ENCODE measurements around the gene TRIML2.

- TF ChIP-seq TAF1 (IDR thresholded peaks at IDR 0.05; ENCODE audit: borderline replicate concordance, insufficient read depth, low read length) = no peak
- TF ChIP-seq, protein P1, sequence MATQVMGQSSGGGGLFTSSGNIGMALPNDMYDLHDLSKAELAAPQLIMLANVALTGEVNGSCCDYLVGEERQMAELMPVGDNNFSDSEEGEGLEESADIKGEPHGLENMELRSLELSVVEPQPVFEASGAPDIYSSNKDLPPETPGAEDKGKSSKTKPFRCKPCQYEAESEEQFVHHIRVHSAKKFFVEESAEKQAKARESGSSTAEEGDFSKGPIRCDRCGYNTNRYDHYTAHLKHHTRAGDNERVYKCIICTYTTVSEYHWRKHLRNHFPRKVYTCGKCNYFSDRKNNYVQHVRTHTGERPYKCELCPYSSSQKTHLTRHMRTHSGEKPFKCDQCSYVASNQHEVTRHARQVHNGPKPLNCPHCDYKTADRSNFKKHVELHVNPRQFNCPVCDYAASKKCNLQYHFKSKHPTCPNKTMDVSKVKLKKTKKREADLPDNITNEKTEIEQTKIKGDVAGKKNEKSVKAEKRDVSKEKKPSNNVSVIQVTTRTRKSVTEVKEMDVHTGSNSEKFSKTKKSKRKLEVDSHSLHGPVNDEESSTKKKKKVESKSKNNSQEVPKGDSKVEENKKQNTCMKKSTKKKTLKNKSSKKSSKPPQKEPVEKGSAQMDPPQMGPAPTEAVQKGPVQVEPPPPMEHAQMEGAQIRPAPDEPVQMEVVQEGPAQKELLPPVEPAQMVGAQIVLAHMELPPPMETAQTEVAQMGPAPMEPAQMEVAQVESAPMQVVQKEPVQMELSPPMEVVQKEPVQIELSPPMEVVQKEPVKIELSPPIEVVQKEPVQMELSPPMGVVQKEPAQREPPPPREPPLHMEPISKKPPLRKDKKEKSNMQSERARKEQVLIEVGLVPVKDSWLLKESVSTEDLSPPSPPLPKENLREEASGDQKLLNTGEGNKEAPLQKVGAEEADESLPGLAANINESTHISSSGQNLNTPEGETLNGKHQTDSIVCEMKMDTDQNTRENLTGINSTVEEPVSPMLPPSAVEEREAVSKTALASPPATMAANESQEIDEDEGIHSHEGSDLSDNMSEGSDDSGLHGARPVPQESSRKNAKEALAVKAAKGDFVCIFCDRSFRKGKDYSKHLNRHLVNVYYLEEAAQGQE (IDR thresholded peaks at IDR 0.05; ENCODE audit: insufficient read depth in 1 of 2, low read depth in 2 of 2, low read length in 2 of 2) = no peak
- TF ChIP-seq POLR2AphosphoS5 (IDR thresholded peaks at IDR 0.05; ENCODE audit: low read depth, low read length) = no peak
- no peak for TF ChIP-seq FOXP2 (optimal IDR thresholded peaks at IDR 0.05; ENCODE audit: borderline replicate concordance, extremely low read depth, extremely low read length, insufficient read depth)
These were observed 17.9 kb upstream of the TRIML2 start for GRCh38 chr4:188127214-188127874.

Data from PFSK-1 (cell line).